Astrocyte of the spinal cord (primary cell): ENCODE data around the gene TRIM29.

Source experiments
- DNase-seq: peaks from one replicate; pipeline ENCODE4 v3.0.0; 2011; ENCODE audit warnings: low read depth, low spot score
- H3K4me3 ChIP-seq: 2 replicates; pipeline ENCODE4 v1.5.1; 2011; ENCODE audit warnings: low read depth, mild to moderate bottlenecking, low read length, moderate library complexity
- in situ Hi-C: cut with HindIII; loops from 2 replicates; pipeline ENCODE4 v1.10.0; 2017; ENCODE audit warnings: low sequenced_read_pairs
- TF ChIP-seq, protein P1 (sequence below): IDR thresholded peaks from 2 replicates; pipeline ENCODE4 v1.5.1; 2012; ENCODE audit warnings: low read depth, mild to moderate bottlenecking, low read length, inconsistent platforms

The TRIM29 gene

GRCh38 chr11:120172054-120172911 lies 34.4 kb upstream of the TRIM29 start:
- H3K4me3 ChIP-seq: no peak overlapping the region
- in situ Hi-C loops: no loop called here
- TF ChIP-seq, protein P1, sequence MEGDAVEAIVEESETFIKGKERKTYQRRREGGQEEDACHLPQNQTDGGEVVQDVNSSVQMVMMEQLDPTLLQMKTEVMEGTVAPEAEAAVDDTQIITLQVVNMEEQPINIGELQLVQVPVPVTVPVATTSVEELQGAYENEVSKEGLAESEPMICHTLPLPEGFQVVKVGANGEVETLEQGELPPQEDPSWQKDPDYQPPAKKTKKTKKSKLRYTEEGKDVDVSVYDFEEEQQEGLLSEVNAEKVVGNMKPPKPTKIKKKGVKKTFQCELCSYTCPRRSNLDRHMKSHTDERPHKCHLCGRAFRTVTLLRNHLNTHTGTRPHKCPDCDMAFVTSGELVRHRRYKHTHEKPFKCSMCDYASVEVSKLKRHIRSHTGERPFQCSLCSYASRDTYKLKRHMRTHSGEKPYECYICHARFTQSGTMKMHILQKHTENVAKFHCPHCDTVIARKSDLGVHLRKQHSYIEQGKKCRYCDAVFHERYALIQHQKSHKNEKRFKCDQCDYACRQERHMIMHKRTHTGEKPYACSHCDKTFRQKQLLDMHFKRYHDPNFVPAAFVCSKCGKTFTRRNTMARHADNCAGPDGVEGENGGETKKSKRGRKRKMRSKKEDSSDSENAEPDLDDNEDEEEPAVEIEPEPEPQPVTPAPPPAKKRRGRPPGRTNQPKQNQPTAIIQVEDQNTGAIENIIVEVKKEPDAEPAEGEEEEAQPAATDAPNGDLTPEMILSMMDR: peak; percentile 78
- DNase-seq: peak; percentile 40

DNA sequence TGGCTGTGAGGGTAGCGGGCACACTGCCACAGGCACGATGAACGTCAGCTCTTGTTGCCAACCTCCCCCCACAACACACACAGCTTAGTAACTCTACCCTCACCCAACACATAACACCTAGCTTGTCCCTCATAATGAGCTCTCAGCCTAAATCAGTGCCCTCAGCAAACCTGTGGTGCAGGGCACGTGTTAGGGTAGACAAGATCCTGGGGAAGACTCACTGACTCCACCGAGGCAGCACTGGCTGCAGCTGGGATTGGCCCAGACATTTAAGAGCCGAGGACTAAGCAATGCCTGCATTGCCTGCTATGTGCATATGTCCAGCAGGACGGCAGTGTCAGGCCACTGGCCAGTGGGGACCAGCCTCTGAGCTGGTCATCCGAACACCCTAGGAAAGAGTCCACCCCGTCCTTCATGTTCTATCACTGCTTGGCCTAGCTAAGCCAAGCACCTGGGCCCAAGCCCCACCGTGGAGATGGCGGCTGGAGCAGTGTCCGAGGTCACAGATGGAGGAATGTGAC lies 32.9 kb upstream of the TRIM29 start:
- in situ Hi-C loops: no loop called here
- H3K4me3 ChIP-seq: no peak overlapping the region
- DNase-seq: no peak
- TF ChIP-seq, protein P1: no peak

DNA sequence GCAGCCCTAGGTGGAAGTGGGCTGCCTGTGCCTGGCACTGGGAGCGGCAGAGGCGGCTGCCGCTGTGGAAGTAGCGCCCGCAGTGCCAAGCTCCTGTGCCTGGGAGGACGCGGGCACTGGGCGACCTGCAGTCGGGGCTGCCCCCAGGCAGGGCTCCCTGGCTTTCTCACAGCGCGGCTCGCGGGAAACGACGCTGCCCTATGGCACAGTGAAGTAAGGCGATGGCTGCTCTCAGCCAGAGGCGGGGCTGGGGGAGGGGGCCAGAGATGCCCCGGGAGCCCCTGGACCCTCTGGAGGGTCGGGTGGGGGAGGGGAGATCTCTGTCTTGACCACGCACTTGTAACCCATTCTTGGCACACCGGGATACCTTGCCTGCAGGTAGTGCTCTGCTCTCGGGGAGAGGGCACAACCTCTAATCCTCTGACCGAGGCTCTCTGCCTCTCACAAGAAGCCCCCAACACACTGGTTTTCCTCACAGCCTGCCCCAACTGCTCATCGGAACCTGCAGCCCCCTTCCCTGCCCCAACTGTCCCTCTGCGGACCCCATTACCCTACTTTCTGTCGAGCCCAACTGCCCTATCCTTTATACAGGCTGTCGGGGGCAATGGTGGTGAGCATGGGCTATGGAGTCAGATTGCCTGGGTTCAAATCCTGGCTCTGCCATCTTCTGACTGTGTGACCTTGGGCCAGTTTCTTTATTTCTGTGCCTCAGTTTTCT lies 32.2 kb upstream of the TRIM29 start:
- TF ChIP-seq, protein P1: no peak
- no peak for DNase-seq
- no peak overlapping the region for H3K4me3 ChIP-seq
- in situ Hi-C loops: no loop called here

DNA sequence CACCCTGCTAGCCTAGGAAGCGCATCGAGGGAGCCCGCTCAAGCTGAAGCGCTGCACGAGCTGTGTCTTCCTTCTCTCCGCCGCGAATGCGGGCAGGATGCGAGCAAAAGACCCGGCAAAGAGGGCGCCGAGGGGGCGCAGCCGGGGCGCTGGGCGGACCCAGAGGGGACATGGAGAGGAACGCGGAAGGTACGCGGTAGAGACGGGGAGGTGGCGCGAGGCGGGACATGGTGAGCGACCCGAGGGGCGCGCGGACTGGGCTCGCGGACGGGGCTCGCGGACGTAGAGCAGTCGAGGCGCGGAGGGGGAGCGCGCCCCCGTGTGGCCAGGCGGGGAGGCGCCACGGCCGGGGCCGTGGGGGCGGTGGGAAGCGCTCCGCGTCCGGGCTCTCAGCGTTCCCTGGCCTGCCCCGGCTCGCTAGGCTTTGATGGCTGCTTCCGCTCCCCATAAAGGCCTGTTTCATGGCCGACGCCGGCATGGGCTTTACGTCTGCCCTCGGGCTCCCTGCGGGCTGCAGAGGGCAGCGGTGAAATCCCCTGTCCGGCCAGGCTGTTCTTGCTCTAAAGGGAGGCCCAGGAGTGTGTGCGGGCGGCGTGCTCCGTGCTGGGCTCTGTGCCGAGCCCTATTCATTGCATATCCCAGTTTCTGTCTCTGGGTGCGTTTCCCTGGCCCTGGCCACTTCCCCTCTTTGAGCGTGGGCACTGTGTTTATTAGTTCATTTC lies 31.2 kb upstream of the TRIM29 start:
- TF ChIP-seq, protein P1: peak; percentile 73
- in situ Hi-C loops: no loop called here
- DNase-seq: peak; percentile 59
- peak overlapping the region; percentile 42 for H3K4me3 ChIP-seq

- DNase-seq: no peak
- TF ChIP-seq, protein P1: no peak
- peak overlapping the region; percentile 42 for H3K4me3 ChIP-seq
- in situ Hi-C loops: no loop called here
These were observed 30.4 kb upstream of the TRIM29 start for GRCh38 chr11:120168108-120168959.

- no peak for DNase-seq
- in situ Hi-C loops: no loop called here
- TF ChIP-seq, protein P1: no peak
- H3K4me3 ChIP-seq: no peak overlapping the region
These were observed 29.7 kb upstream of the TRIM29 start for GRCh38 chr11:120167659-120168058.
